ENCODE results near the gene HDAC7.

- no peak for TF ChIP-seq IKZF4 (CRISPR knock-in tag; IDR thresholded peaks at IDR 0.05; ENCODE audit: borderline replicate concordance, low read depth, not compliant biosample characterization)
- no peak for TF ChIP-seq MXI1 (IDR thresholded peaks at IDR 0.05; ENCODE audit: borderline replicate concordance, low read depth, low read length)
- TF ChIP-seq THRA (CRISPR knock-in tag; IDR thresholded peaks at IDR 0.05; ENCODE audit: borderline replicate concordance) = no peak
- no peak for TF ChIP-seq ZNF343 (CRISPR knock-in tag; IDR thresholded peaks at IDR 0.05)
- no peak for TF ChIP-seq HOXA3 (CRISPR knock-in tag; IDR thresholded peaks at IDR 0.05)
- no peak for TF ChIP-seq CTCF (CRISPR knock-in tag; IDR thresholded peaks at IDR 0.05)
- no peak for TF ChIP-seq ZBTB8A (CRISPR knock-in tag; IDR thresholded peaks at IDR 0.05; ENCODE audit: borderline replicate concordance, low read depth)
These were observed 83.5 kb downstream of the HDAC7 start for GRCh38 chr12:47736216-47736615.

Measured in HepG2 (cell line).